HFFc6 (cell line): ENCODE data around the gene ACYP1. TPM values are rescaled to one million over a fixed set of nuclear protein-coding genes. Genes with fewer than 3 reads are reported as not detected.

ENCODE experiments used
- DNase-seq: peaks from one replicate; pipeline ENCODE4 v3.0.0-alpha.2; 2018
- H3K27ac Mint-ChIP-seq: 2 replicates; pipeline ENCODE4 v1.8.0; 2020; ENCODE audit warnings: mild to moderate bottlenecking, mixed read lengths
- H3K27me3 Mint-ChIP-seq: 2 replicates; pipeline ENCODE4 v1.8.0; 2021; ENCODE audit warnings: mild to moderate bottlenecking, moderate library complexity, mixed read lengths; ENCODE audit not compliant: insufficient read depth
- H3K36me3 Mint-ChIP-seq: 2 replicates; pipeline ENCODE4 v1.8.0; 2021; ENCODE audit warnings: low read depth, mixed read lengths
- H3K4me1 Mint-ChIP-seq: 2 replicates; pipeline ENCODE4 v1.8.0; 2020; ENCODE audit warnings: low read depth, mixed read lengths
- H3K4me3 Mint-ChIP-seq: 2 replicates; pipeline ENCODE4 v1.8.0; 2020; ENCODE audit warnings: mild to moderate bottlenecking, moderate library complexity, mixed read lengths
- H3K9me3 Mint-ChIP-seq: 2 replicates; pipeline ENCODE4 v1.8.0; 2020; ENCODE audit warnings: mild to moderate bottlenecking, mixed read lengths
- total RNA-seq, 6 experiments: library from RNA; stranded (reverse); fragmentation: NEBNext Ultra II Directional; extraction: Animal tissue kit (Norgen Biotek cat#: 25700); gene quantifications; 2 replicates in 1 of 6; 3 replicates in 5 of 6; pipeline ENCODE4 v1.2.3, GENCODE V29; 2021
- TF ChIP-seq, protein P1 (sequence below): fragments of 200-600 bp; sonication (generic); IDR thresholded peaks from 2 replicates; pipeline ENCODE4 v1.5.0; 2021; ENCODE audit warnings: antibody characterized with exemption, mild to moderate bottlenecking

The ACYP1 gene
- total RNA-seq, 6 experiments from 2014 or later, result 5.9 to 14.9 (median 11.7) TPM

- peaks cover 17% of the 10 kb centered on the region for H3K36me3 Mint-ChIP-seq
Observed at GRCh38 chr14:75015496-75015895, 48.3 kb downstream of the ACYP1 start.

GRCh38 chr14:75013290-75013689 is 50.5 kb downstream of the ACYP1 start:
- Mint-ChIP-seq H3K4me1 (peaks cover 32% of the 10 kb centered on the region), H3K9me3 (no peaks in the 10 kb centered on the region), H3K4me3 (no peak overlapping the region), H3K36me3 (peaks cover 24% of the 10 kb centered on the region), H3K27ac (no peak overlapping the region), H3K27me3 (no peaks in the 10 kb centered on the region; the same call in 1 of the 2 replicates)
- no peak for DNase-seq
- TF ChIP-seq, protein P1, sequence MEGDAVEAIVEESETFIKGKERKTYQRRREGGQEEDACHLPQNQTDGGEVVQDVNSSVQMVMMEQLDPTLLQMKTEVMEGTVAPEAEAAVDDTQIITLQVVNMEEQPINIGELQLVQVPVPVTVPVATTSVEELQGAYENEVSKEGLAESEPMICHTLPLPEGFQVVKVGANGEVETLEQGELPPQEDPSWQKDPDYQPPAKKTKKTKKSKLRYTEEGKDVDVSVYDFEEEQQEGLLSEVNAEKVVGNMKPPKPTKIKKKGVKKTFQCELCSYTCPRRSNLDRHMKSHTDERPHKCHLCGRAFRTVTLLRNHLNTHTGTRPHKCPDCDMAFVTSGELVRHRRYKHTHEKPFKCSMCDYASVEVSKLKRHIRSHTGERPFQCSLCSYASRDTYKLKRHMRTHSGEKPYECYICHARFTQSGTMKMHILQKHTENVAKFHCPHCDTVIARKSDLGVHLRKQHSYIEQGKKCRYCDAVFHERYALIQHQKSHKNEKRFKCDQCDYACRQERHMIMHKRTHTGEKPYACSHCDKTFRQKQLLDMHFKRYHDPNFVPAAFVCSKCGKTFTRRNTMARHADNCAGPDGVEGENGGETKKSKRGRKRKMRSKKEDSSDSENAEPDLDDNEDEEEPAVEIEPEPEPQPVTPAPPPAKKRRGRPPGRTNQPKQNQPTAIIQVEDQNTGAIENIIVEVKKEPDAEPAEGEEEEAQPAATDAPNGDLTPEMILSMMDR, result no peak

More at GRCh38 chr14:75015496-75015895, 48.3 kb downstream of the ACYP1 start:
- H3K4me1 Mint-ChIP-seq, result peaks cover 34% of the 10 kb centered on the region
- no peaks in the 10 kb centered on the region; the same call in 1 of the 2 replicates for H3K27me3 Mint-ChIP-seq
- H3K4me3 Mint-ChIP-seq, result no peak overlapping the region
- H3K9me3 Mint-ChIP-seq, result no peaks in the 10 kb centered on the region
- TF ChIP-seq, protein P1, result no peak
- no peak overlapping the region for H3K27ac Mint-ChIP-seq
- no peak for DNase-seq

DNA sequence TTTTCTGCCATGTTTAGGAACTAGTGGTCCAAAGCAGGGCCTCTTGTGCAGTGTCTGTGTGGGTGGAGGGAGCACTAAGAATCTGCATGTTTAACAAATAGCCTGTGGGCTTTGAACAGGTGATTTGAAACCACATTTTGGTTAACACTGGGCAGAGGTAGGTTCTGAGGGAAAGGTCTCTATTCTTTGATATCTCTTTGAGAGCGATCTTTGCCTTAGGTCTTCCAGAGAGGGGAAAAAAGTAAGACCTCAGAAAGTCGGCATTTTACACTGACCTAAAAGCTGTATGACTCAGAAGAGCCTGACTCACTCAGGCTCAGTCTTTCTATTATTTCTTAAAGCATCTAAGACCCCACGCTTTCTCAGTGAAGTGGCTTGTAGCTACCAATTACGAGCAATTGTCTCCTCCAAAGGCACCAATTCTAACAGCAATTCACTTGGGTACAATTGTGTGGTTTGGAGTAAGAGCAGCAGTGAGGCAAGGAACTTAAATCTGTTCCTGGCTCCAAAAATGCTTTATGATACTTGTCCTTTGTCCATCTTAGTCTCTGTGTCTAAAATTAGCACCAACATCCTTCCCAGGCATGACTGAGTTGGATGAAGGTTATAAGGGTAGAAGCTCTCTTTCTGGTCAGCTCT is 52.3 kb downstream of the ACYP1 start:
- peak; percentile 47 for DNase-seq
- H3K36me3 Mint-ChIP-seq, result peaks cover 32% of the 10 kb centered on the region
- TF ChIP-seq, protein P1, result no peak
- H3K9me3 Mint-ChIP-seq, result no peaks in the 10 kb centered on the region
- H3K27me3 Mint-ChIP-seq, result no peaks in the 10 kb centered on the region; the same call in 1 of the 2 replicates
- H3K27ac Mint-ChIP-seq, result peak overlapping the region; percentile 88
- H3K4me3 Mint-ChIP-seq, result peak overlapping the region; percentile 69
- peaks cover 32% of the 10 kb centered on the region for H3K4me1 Mint-ChIP-seq

DNA sequence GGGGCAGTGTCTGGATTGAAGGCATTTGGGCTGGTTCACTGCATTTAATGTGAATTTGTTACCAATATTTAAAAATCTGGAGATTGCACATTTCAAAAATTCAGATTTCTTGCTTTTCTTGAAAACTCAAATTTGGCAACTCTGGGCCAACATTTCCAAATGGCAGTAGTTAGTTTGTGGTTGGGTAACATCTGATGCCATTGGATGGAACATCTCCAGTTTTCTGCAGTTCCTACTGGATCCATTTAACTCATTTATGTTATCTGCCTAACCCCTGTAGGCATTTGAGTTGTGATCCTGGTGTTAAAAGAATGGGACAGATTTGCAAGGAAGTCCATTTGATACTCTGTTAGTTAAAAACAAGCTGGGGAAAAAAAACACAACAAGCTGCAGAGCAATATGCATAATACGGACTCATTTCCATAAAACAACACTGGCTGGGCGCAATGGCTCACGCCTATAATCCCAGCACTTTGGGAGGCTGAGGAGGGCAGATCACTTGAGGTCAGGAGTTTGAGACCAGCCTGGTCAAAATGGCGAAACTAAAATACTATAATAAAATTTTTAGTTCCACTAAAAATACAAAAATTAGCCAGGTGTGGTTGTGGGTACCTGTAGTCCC is 53.2 kb downstream of the ACYP1 start:
- Mint-ChIP-seq H3K27ac (peak overlapping the region; percentile 88), H3K27me3 (no peaks in the 10 kb centered on the region; the same call in 1 of the 2 replicates), H3K36me3 (peaks cover 38% of the 10 kb centered on the region), H3K4me1 (peaks cover 34% of the 10 kb centered on the region), H3K9me3 (no peaks in the 10 kb centered on the region), H3K4me3 (peak overlapping the region; percentile 52; the same call in 1 of the 2 replicates)
- TF ChIP-seq, protein P1, result no peak
- no peak for DNase-seq

GRCh38 chr14:75009176-75009575 is 54.6 kb downstream of the ACYP1 start:
- no peak overlapping the region for H3K27ac Mint-ChIP-seq
- H3K36me3 Mint-ChIP-seq, result peaks cover 51% of the 10 kb centered on the region
- H3K4me3 Mint-ChIP-seq, result no peak overlapping the region

More at GRCh38 chr14:75009176-75009575, 54.6 kb downstream of the ACYP1 start:
- DNase-seq, result no peak
- Mint-ChIP-seq H3K27me3 (no peaks in the 10 kb centered on the region; the same call in 1 of the 2 replicates), H3K9me3 (no peaks in the 10 kb centered on the region), H3K4me1 (peaks cover 48% of the 10 kb centered on the region)
- TF ChIP-seq, protein P1, result no peak
